GM12878 (cell line): Measurements from ENCODE around the gene ARAP3. TPM values are rescaled to one million over a fixed set of nuclear protein-coding genes. Genes with fewer than 3 reads are reported as not detected.

Experiments
- ATAC-seq: fragments of 200-7000 bp; cut with Tn5 transposase; 3 replicates; pipeline ENCODE4 v1.9.1; 2020; ENCODE audit warnings: mild to moderate bottlenecking, moderate library complexity
- BruUV-seq: library from RNA; stranded (reverse); fragments of 400-500 nt; replicated peaks from 2 replicates; lab custom pipeline; 2021; lab: Mats Ljungman, UMichigan
- CTCF ChIA-PET: fragments of 300-600 bp; sonication (Branson Sonifier 250); formaldehyde crosslinking; extraction: SDS; loops from one replicate; lab custom pipeline; 2021; ENCODE audit warnings: inconsistent platforms; lab: Yijun Ruan, JAX
- POLR2A ChIA-PET: fragments of 350-600 bp; formaldehyde crosslinking; extraction: SDS; loops from one replicate; lab custom pipeline; 2021; ENCODE audit warnings: inconsistent platforms; lab: Charles Lee
- RAD21 ChIA-PET: fragments of 300-600 bp; sonication (Branson Sonifier 250); formaldehyde crosslinking; loops from one replicate; lab custom pipeline; 2023; ENCODE audit warnings: antibody characterized with exemption; ENCODE audit not compliant: unreplicated experiment; lab: Charles Lee
- SMC1A ChIA-PET: fragments of 300-600 bp; sonication (Branson Sonifier 250); formaldehyde crosslinking; loops from one replicate; lab custom pipeline; 2023; ENCODE audit not compliant: unreplicated experiment, uncharacterized antibody; lab: Charles Lee
- DNase-seq: peaks from one replicate; pipeline ENCODE4 v3.0.0-alpha.2; 2011; ENCODE audit warnings: low read depth, low spot score
- FAIRE-seq: peaks from 3 replicates; lab custom pipeline; 2011; peaks lifted over from hg19 to GRCh38; lab: Jason Lieb, UNC
- H2AFZ ChIP-seq: 2 replicates; pipeline ENCODE4 v1.6.0; 2011; ENCODE audit warnings: low read depth, low read length, control low read depth; ENCODE audit not compliant: control insufficient read depth
- H3K27ac ChIP-seq: 2 replicates; pipeline ENCODE4 v1.5.1; 2011; ENCODE audit warnings: control low read depth; ENCODE audit not compliant: control insufficient read depth, insufficient read depth
- H3K27me3 ChIP-seq, 2 experiments: replicated peaks in 1 of 2; 2 replicates each; pipeline versions ENCODE4 v1.6.0 to v1.6.1; 2011; ENCODE audit warnings: low read length in 1 of 2; ENCODE audit not compliant: control insufficient read depth in 2 of 2, insufficient read depth in 2 of 2
- H3K36me3 ChIP-seq, 2 experiments: 2 replicates each; pipeline ENCODE4 v1.5.1; 2011; ENCODE audit warnings: low read length in 1 of 2; ENCODE audit not compliant: control insufficient read depth in 2 of 2, insufficient read depth in 2 of 2
- H3K4me1 ChIP-seq: 2 replicates; pipeline ENCODE4 v1.6.1; 2011; ENCODE audit warnings: mild to moderate bottlenecking, low read length, moderate library complexity, mixed read lengths; ENCODE audit not compliant: control insufficient read depth, insufficient read depth
- H3K4me2 ChIP-seq: 2 replicates; pipeline ENCODE4 v1.6.0; 2011; ENCODE audit warnings: control low read depth; ENCODE audit not compliant: control insufficient read depth, insufficient read depth
- H3K4me3 ChIP-seq: fragments of 200-600 bp; sonication (generic); 2 replicates; pipeline ENCODE4 v1.5.1; 2016
- H3K79me2 ChIP-seq: 2 replicates; pipeline ENCODE4 v1.6.0; 2011; ENCODE audit warnings: low read length; ENCODE audit not compliant: control insufficient read depth, insufficient read depth
- H3K9ac ChIP-seq: 2 replicates; pipeline ENCODE4 v1.8.0; 2011; ENCODE audit warnings: low read length, control low read depth, mixed read lengths; ENCODE audit not compliant: control insufficient read depth, insufficient read depth
- H3K9me3 ChIP-seq: replicated peaks from 3 replicates; pipeline ENCODE4 v1.5.1; 2011; ENCODE audit warnings: mild to moderate bottlenecking, low read length; ENCODE audit not compliant: control insufficient read depth, insufficient read depth
- H4K20me1 ChIP-seq: 2 replicates; pipeline ENCODE4 v1.6.0; 2011; ENCODE audit not compliant: control insufficient read depth, insufficient read depth
- EGR1 ChIP-seq, 2 experiments: IDR thresholded peaks; 1 replicate in 1 of 2; 2 replicates in 1 of 2; pipeline ENCODE4 v1.6.1; 2011 to 2012; ENCODE audit warnings: low read depth in 2 of 2, low read length in 2 of 2, borderline replicate concordance in 1 of 2, mild to moderate bottlenecking in 1 of 2, moderate library complexity in 1 of 2
- KDM1A ChIP-seq: fragments of 200-600 bp; sonication (generic); IDR thresholded peaks from 2 replicates; pipeline ENCODE4 v1.6.1; 2016; ENCODE audit warnings: borderline replicate concordance
- ZBED1 ChIP-seq: IDR thresholded peaks from 2 replicates; pipeline ENCODE4 v1.6.1; 2016; ENCODE audit warnings: borderline replicate concordance
- WGBS: methylation state at CpG from one replicate; pipeline ENCODE4 v1.1.6; 2016; ENCODE audit warnings: low lambda C conversion rate; ENCODE audit not compliant: insufficient replicate concordance, insufficient coverage; ENCODE audit errors: missing lambda C conversion rate; 5-methylcytosine and 5-hydroxymethylcytosine counted together
- in situ Hi-C: fragments of 300-500 bp; cut with MboI; formaldehyde crosslinking; loops from 9 replicates; pipeline ENCODE4 v1.14.3; 2018; ENCODE audit warnings: mixed read lengths
- intact Hi-C: fragments of 100-400 bp; cut with micrococcal nuclease; formaldehyde crosslinking; loops from one replicate; pipeline ENCODE4 v1.14.2; 2022; ENCODE audit not compliant: unreplicated experiment
- polyA plus RNA-seq, 11 experiments: library from polyadenylated mRNA; depleted of rRNA in 4 of 11; unstranded in 6 of 11; stranded (reverse) in 5 of 11; fragments of >200 nt; fragmentation: Nextera tagmentation in 4 of 11; fragmentation: Illumina TruSeq in 1 of 11; extraction: Ambion mirVana in 4 of 11; extraction: Trizol in 1 of 11; gene quantifications; 1 replicate in 1 of 11; 2 replicates in 10 of 11; pipeline versions ENCODE4 v1.2.1 to v1.2.3, GENCODE V29; 2011 to 2016; ENCODE audit warnings: inconsistent platforms in 2 of 11, missing spikeins in 2 of 11, low read depth in 1 of 11
- total RNA-seq, 4 experiments: library from RNA; depleted of rRNA in 3 of 4; stranded (reverse); fragments of >200 nt in 3 of 4; fragmentation: Illumina TruSeq in 1 of 4; extraction: Trizol in 1 of 4; gene quantifications; 2 replicates each; pipeline versions ENCODE4 v1.2.1 to v1.2.3, GENCODE V29; 2013 to 2021

The ARAP3 gene
- total and polyA plus RNA-seq, 10 of the 15 experiments (the other 5 are each of a cell fraction or from before 2014, with no cell fraction given) = 0.01 to 0.08 TPM; not detected in 8

DNA sequence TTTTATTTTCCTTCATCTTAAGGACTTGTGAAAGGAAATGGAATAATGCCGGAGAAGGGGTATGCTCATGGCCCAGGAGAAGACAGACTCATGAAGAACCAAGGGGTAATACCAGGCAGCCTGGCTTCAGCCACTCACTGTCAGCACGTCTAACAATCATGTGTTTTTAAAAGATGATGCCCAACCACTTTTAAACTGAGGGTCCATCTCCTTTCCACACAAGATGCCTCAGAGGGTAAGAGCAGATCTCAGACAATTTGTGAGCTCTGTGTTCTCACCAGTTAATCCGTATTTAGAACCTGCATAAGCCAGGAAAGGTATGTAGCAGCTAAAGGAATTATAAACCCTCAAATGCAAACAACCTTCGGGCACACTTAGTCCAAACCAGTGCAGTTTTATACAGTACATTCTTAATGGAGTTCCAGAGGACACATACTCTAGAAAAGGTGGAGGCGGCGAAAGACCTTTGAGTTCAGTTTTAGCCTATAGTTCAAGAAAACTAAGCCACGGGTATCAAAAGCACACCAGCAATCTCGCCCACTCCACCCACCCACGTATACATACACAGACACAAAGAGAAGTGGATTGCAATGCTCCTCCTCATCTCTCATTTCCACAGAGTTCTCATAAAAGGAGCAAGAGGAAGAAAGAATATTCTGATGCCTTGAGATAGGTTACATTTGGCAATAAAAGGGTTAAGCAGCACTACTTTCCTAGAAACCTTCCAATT is 65.9 kb downstream of the ARAP3 start:
- Histone ChIP-seq H3K4me2 (peak overlapping the region; percentile 91), H3K9ac (peak overlapping the region; percentile 33; the same call in 1 of the 2 replicates), H2AFZ (no peak overlapping the region), H3K79me2 (peaks cover 69% of the 10 kb centered on the region), H3K27ac (peak overlapping the region; percentile 22), H3K4me3 (peak overlapping the region; percentile 89)
- ATAC-seq (no peak), FAIRE-seq (no peak)
- intact Hi-C loops = loop anchor here (10.0 kb wide), 1 partner anchor 901 kb away; no protein-coding TSS in a partner anchor
- ChIA-PET POLR2A (interaction anchor here (0.6 to 13.9 kb wide), 11 partner anchors 8 to 147 kb away, joined by 3 to 215 read pairs (median 11); partner anchors contain the start of genes HDAC3 and RELL2), SMC1A (interaction anchor here (1.3 to 14.0 kb wide), 9 partner anchors 11 to 308 kb away, joined by 3 to 245 read pairs (median 7); partner anchors contain the start of genes DELE1, FCHSD1, HDAC3 and RELL2), RAD21 (interaction anchor here (1.2 to 9.9 kb wide), 10 partner anchors 8 to 203 kb away, joined by 3 to 299 read pairs (median 10); partner anchors contain the start of genes HDAC3, PCDHGA10 and RELL2)
- peak in 1 of 2 experiments; percentile 71; a peak in 2 of 3 replicates for TF ChIP-seq EGR1 (IDR thresholded peaks at IDR 0.05; ENCODE audit: borderline replicate concordance in 1 of 2, low read depth in 2 of 2, low read length in 2 of 2)
- peak; percentile 38; the same call in 1 of the 2 replicates for TF ChIP-seq ZBED1
- no peak for TF ChIP-seq KDM1A
- TF ChIP-seq, all 136 proteins: peak for 2
- Histone ChIP-seq H3K36me3 (peaks cover under 1 to 8% of the 10 kb centered on the region in 2 experiments; a peak in 2 of 4 replicates), H3K27me3 (no peaks in the 10 kb centered on the region), H3K4me1 (peaks cover 3% of the 10 kb centered on the region; the same call in 1 of the 2 replicates), H4K20me1 (no peaks in the 10 kb centered on the region), H3K9me3 (no peaks in the 10 kb centered on the region)
- CTCF ChIA-PET = interaction anchor here (0.8 to 15.5 kb wide), 13 partner anchors 10 to 353 kb away, joined by 3 to 517 read pairs (median 6); partner anchors contain the start of genes FCHSD1, HDAC3, PCDHGA10 and RELL2
- no peak for DNase-seq
- 5% methylated on average over 9 of the region's 9 CpGs for WGBS
- BruUV-seq = no TSS peak
- in situ Hi-C loops = loop anchor here (25.0 kb wide), 2 partner anchors 1204 to 1579 kb away; partner anchors contain the start of genes ANKHD1 and NRG2
